Kidney (tissue), 14 donors: ENCODE results near the gene ARHGEF28. TPM values are rescaled to one million over a fixed set of nuclear protein-coding genes. Genes with fewer than 3 reads are reported as not detected.

ENCODE experiments used
- DNase-seq, 5 donors: peaks; one replicate each; pipeline ENCODE4 v3.0.0-alpha.2; 2013 to 2020
- FAIRE-seq: peaks from 2 replicates; lab custom pipeline; 2012; peaks lifted over from hg19 to GRCh38; lab: Jason Lieb, UNC
- H3K27ac ChIP-seq, 2 donors: one replicate each; pipeline ENCODE4 v1.7.0; 2013; ENCODE audit warnings: low read depth in 2 of 2, low read length in 2 of 2, inconsistent platforms in 1 of 2
- H3K27me3 ChIP-seq: one replicate; pipeline ENCODE4 v1.7.1; 2013; ENCODE audit warnings: low read length, inconsistent platforms; ENCODE audit not compliant: control insufficient read depth, insufficient read depth
- H3K36me3 ChIP-seq, 3 donors: one replicate each; pipeline versions ENCODE4 v1.7.0 to v1.7.1; 2013; ENCODE audit warnings: low read length in 3 of 3, control low read depth in 1 of 3, inconsistent platforms in 1 of 3; ENCODE audit not compliant: insufficient read depth in 3 of 3, control insufficient read depth in 2 of 3
- H3K4me1 ChIP-seq, 3 donors: one replicate each; pipeline versions ENCODE4 v1.7.0 to v1.7.1; 2013; ENCODE audit warnings: low read length in 3 of 3, inconsistent platforms in 1 of 3, low read depth in 1 of 3; ENCODE audit not compliant: control insufficient read depth in 2 of 3, insufficient read depth in 2 of 3
- H3K4me3 ChIP-seq, 3 donors: one replicate each; pipeline versions ENCODE4 v1.7.0 to v1.8.1; 2013; ENCODE audit warnings: low read length in 3 of 3, control low read depth in 1 of 3, inconsistent platforms in 1 of 3
- H3K9ac ChIP-seq, 3 donors: one replicate each; pipeline versions ENCODE4 v1.7.0 to v1.7.1; 2013; ENCODE audit warnings: low read length in 3 of 3, control low read depth in 1 of 3, inconsistent platforms in 1 of 3
- H3K9me3 ChIP-seq, 3 donors: one replicate each; pipeline versions ENCODE4 v1.7.0 to v1.7.1; 2013; ENCODE audit warnings: low read length in 3 of 3, control low read depth in 1 of 3, inconsistent platforms in 1 of 3; ENCODE audit not compliant: control insufficient read depth in 2 of 3, insufficient read depth in 1 of 3
- intact Hi-C: fragments of 100-400 bp; cut with DNase I; formaldehyde crosslinking; loops from one replicate; pipeline ENCODE4 v1.11.1; 2022
- polyA plus RNA-seq: library from polyadenylated mRNA; stranded (reverse); fragments of 350-450 nt; fragmentation: Illumina TruSeq; extraction: RNeasy Lipid Tissue Mini Kit (QIAGEN cat#74804); gene quantifications from one replicate; pipeline ENCODE4 v1.2.3, GENCODE V29; 2014; ENCODE audit warnings: low read depth, low replicate concordance; ENCODE audit not compliant: insufficient read depth
- total RNA-seq: library from RNA; stranded (reverse); fragmentation: NEBNext Ultra II Directional; extraction: Animal tissue kit (Norgen Biotek cat#: 25700); gene quantifications from one replicate; pipeline ENCODE4 v1.2.1, GENCODE V29; 2021
- TF ChIP-seq, protein P1 (sequence below): IDR thresholded peaks from 3 replicates; pipeline ENCODE4 v1.5.1; 2012; ENCODE audit warnings: mild to moderate bottlenecking, moderate library complexity, borderline replicate concordance; ENCODE audit not compliant: insufficient read depth; ENCODE audit errors: extremely low read depth
- donor health status: control.
- donor health status: control.
- donor health status: control.
- donor health status: control.
- donor health status: control.
- donor health status: DM: yes; HTN: yes; CAD: no.
- donor health status: Normal renal cell carcinoma (clear cell type).

Gene ARHGEF28
- total and polyA plus RNA-seq, 2 donors from 2014 or later = 21.9 to 66.3 TPM

- Histone ChIP-seq H3K4me1 (peaks cover 0 to 7% (median 0%) of the 10 kb centered on the region in 3 donors), H3K36me3 (no peaks in the 10 kb centered on the region), H3K9me3 (no peaks in the 10 kb centered on the region), H3K27ac (no peak overlapping the region), H3K27me3 (peaks cover 6% of the 10 kb centered on the region), H3K9ac (no peak overlapping the region), H3K4me3 (no peak overlapping the region)
- TF ChIP-seq, protein P1, sequence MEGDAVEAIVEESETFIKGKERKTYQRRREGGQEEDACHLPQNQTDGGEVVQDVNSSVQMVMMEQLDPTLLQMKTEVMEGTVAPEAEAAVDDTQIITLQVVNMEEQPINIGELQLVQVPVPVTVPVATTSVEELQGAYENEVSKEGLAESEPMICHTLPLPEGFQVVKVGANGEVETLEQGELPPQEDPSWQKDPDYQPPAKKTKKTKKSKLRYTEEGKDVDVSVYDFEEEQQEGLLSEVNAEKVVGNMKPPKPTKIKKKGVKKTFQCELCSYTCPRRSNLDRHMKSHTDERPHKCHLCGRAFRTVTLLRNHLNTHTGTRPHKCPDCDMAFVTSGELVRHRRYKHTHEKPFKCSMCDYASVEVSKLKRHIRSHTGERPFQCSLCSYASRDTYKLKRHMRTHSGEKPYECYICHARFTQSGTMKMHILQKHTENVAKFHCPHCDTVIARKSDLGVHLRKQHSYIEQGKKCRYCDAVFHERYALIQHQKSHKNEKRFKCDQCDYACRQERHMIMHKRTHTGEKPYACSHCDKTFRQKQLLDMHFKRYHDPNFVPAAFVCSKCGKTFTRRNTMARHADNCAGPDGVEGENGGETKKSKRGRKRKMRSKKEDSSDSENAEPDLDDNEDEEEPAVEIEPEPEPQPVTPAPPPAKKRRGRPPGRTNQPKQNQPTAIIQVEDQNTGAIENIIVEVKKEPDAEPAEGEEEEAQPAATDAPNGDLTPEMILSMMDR = no peak
- intact Hi-C loops = no loop called here
- FAIRE-seq (no peak), DNase-seq (no peak)
Measured at GRCh38 chr5:73623060-73623459, 2.9 kb upstream of the ARHGEF28 start.

DNA sequence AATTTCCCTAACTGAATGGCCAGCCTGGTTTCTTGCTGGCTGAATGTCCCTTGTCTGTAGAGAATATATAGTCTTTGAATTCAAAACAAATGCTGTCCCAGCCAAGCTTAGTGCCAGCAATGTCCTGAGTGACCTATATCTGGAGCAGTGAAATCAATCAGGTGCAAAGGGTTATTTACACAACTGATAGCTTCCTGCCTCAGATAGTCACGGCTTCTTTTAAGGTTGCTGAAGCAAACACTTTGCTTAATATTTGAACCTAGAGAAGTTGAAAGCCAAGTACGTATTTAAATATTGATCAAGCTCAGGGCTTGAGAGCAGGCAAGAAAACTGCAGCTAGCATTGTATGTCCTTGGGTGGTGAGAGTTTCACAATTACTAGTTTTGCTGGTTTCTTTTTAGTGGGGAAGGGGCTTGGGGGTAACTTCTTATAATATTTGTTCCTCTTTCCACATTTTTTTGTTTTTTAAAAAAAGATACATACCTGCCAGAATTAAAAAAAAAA lies 2.0 kb upstream of the ARHGEF28 start:
- no peak for FAIRE-seq
- intact Hi-C loops = no loop called here
- Histone ChIP-seq H3K9ac (no peak overlapping the region), H3K4me1 (peaks cover 0 to 7% (median 4%) of the 10 kb centered on the region in 3 donors), H3K9me3 (no peaks in the 10 kb centered on the region), H3K36me3 (no peaks in the 10 kb centered on the region), H3K27me3 (peaks cover 6% of the 10 kb centered on the region), H3K27ac (no peak overlapping the region), H3K4me3 (no peak overlapping the region)
- no peak for DNase-seq
- TF ChIP-seq, protein P1 = no peak

- H3K27ac ChIP-seq = no peak overlapping the region
- FAIRE-seq = no peak
Measured at GRCh38 chr5:73624888-73625287, 1.1 kb upstream of the ARHGEF28 start.

More at GRCh38 chr5:73624888-73625287, 1.1 kb upstream of the ARHGEF28 start:
- intact Hi-C loops = no loop called here
- H3K36me3 ChIP-seq = no peaks in the 10 kb centered on the region
- H3K9ac ChIP-seq = no peak overlapping the region
- H3K4me1 ChIP-seq = peaks cover 0 to 7% (median 4%) of the 10 kb centered on the region in 3 donors
- no peak overlapping the region for H3K4me3 ChIP-seq
- no peaks in the 10 kb centered on the region for H3K9me3 ChIP-seq
- TF ChIP-seq, protein P1 = no peak
- peaks cover 6% of the 10 kb centered on the region for H3K27me3 ChIP-seq
- DNase-seq = no peak
